Muscle layer of duodenum (tissue), 2 donors: ENCODE measurements around the gene MAG.

Experiments used
- H3K27ac ChIP-seq: one replicate; pipeline ENCODE4 v1.7.0; 2013; ENCODE audit warnings: mild to moderate bottlenecking, low read length
- H3K27me3 ChIP-seq: one replicate; pipeline ENCODE4 v1.7.0; 2013; ENCODE audit warnings: low read depth, mild to moderate bottlenecking, control low read depth, low read length
- H3K36me3 ChIP-seq, 2 donors: one replicate each; pipeline ENCODE4 v1.7.0; 2013; ENCODE audit warnings: low read length in 2 of 2, control low read depth in 1 of 2, mild to moderate bottlenecking in 1 of 2; ENCODE audit not compliant: insufficient read depth in 2 of 2, control insufficient read depth in 1 of 2
- H3K4me1 ChIP-seq, 2 donors: one replicate each; pipeline ENCODE4 v1.7.0; 2013; ENCODE audit warnings: low read length in 2 of 2, mild to moderate bottlenecking in 2 of 2, control low read depth in 1 of 2, moderate library complexity in 1 of 2; ENCODE audit not compliant: insufficient read depth in 2 of 2, control insufficient read depth in 1 of 2
- H3K4me3 ChIP-seq, 2 donors: one replicate each; pipeline ENCODE4 v1.7.0; 2013; ENCODE audit warnings: low read length in 2 of 2, low read depth in 1 of 2, mild to moderate bottlenecking in 1 of 2
- H3K9me3 ChIP-seq, 2 donors: one replicate each; pipeline ENCODE4 v1.7.0; 2013; ENCODE audit warnings: low read length in 2 of 2, control low read depth in 1 of 2, mild to moderate bottlenecking in 1 of 2; ENCODE audit not compliant: control insufficient read depth in 1 of 2
- donor health status: healthy.

Gene MAG

DNA sequence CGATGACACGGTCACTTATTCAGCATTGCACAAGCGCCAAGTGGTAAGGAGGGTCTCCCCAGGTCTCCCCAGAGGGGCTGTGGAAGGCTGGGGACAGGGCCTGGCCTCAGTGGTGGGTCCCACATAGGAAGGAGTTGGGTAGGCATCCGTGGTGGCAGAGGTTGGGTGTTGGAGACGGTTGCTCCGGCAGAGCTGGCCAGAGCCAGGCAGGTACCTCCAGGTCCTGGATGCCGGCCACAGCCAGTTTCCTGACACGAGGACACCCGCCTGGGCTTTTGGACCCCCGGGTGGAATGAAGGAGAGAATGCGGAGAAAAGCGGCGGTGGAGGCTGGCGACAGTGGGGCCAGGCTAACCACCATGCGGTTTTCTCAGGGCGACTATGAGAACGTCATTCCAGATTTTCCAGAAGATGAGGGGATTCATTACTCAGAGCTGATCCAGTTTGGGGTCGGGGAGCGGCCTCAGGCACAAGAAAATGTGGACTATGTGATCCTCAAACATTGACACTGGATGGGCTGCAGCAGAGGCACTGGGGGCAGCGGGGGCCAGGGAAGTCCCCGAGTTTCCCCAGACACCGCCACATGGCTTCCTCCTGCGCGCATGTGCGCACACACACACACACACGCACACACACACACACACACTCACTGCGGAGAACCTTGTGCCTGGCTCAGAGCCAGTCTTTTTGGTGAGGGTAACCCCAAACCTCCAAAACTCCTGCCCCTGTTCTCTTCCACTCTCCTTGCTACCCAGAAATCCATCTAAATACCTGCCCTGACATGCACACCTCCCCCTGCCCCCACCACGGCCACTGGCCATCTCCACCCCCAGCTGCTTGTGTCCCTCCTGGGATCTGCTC, 54.5 kb downstream of the MAG start:
- H3K9me3 ChIP-seq = no peaks in the 10 kb centered on the region
- no peak overlapping the region for H3K27ac ChIP-seq
- no peaks in the 10 kb centered on the region for H3K4me1 ChIP-seq
- no peak overlapping the region for H3K4me3 ChIP-seq
- H3K27me3 ChIP-seq = no peaks in the 10 kb centered on the region
- no peaks in the 10 kb centered on the region for H3K36me3 ChIP-seq

DNA sequence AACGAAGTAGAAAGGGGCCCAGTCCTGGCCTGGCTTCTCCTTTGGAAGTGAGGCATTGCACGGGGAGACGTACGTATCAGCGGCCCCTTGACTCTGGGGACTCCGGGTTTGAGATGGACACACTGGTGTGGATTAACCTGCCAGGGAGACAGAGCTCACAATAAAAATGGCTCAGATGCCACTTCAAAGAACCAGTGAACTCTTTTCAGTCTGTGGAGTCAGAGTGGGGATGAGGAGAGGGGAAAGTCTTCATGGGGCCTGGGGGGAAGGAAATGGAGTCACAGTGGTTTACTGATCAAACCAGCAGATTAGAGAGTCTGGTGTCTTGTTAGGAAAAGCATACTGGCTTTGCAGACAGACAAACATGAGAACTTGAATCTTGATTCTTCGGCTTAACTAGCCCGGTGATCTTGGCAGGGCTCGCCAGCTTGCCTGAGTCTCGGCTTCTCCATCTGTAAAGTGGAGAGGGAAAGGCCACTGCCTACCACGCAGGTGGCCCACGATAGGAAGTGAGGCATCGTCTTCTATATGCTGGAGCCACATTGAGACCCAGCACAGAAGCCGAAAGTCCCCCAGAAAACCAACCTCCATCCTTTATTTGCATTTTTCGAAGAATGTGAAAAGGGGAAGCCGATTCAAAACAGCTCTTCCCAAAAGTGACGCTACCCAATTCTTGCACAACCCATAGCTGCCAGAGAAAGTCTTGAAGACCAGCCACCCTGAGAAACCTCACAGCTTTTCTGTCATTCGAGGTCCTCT, 55.4 kb downstream of the MAG start, which contains the start of gene FFAR1:
Gene FFAR1 (plus strand): TSS at position 732 of the 759 bp plus-strand sequence. CDS start 3,650 bp downstream, outside the sequence.
- Histone ChIP-seq H3K27ac (no peak within 1 kb of the TSS), H3K27me3 (no peaks in the 10 kb centered on the region), H3K9me3 (no peaks in the 10 kb centered on the region), H3K4me3 (no peak within 1 kb of the TSS), H3K36me3 (no peaks in the 10 kb centered on the region), H3K4me1 (no peaks in the 10 kb centered on the region)

DNA sequence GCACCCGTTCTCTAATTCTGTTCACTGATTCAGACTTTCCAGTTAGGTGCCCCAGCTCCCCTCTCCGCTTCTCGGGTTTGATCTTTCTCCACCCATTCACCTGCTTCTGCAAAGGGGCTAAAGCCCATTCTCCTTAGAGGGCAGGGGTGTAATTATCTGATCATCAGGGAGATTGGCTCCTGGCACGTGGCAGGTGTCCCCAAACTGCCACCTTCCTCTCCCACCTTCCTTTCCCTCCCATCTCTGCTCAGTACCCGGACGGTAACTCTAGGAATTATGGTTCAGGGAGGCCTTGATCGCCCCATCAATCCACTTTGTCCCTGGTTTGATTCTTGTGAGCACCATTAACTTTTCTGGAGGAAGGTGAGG, 56.0 kb downstream of the MAG start:
- no peaks in the 10 kb centered on the region for H3K4me1 ChIP-seq
- H3K27ac ChIP-seq = no peak overlapping the region
- H3K4me3 ChIP-seq = no peak overlapping the region
- H3K27me3 ChIP-seq = no peaks in the 10 kb centered on the region
- no peaks in the 10 kb centered on the region for H3K36me3 ChIP-seq
- no peaks in the 10 kb centered on the region for H3K9me3 ChIP-seq

DNA sequence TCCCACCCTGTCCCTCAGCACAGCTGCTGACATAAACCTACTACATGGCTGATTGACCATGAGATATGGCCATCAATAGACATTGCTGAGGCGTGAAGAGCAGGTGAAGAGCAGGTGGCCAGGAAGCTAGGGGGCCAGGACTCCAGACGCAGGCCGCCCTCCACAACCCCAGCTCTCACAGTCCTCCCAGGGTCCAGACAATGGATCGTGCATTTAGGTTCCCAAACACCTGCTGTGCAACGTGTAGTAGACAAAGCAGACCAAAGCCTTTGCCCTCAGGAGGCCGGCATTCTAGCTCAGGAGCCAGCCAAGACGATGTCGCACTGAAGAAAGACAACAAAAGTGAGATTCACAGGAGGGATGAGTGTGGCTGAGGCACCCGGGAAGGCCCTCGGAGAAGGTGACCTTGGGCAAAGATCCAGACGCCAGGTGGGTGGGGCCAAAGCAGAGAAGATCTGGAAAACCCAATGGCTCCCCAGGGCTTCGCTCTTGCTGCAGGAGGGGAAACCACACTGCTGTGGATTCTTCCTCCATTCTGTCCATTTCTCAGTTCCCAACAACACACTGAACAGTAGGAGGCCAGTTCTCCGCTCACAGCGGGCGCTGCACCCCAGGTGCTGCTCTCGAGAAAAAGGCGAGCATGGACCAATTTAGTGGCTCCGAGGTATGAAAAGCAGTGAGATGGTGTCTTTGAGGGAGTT, 57.1 kb downstream of the MAG start:
- no peaks in the 10 kb centered on the region for H3K36me3 ChIP-seq
- H3K27me3 ChIP-seq = no peaks in the 10 kb centered on the region
- no peak overlapping the region for H3K4me3 ChIP-seq
- H3K4me1 ChIP-seq = no peaks in the 10 kb centered on the region
- H3K9me3 ChIP-seq = no peaks in the 10 kb centered on the region
- H3K27ac ChIP-seq = no peak overlapping the region

DNA sequence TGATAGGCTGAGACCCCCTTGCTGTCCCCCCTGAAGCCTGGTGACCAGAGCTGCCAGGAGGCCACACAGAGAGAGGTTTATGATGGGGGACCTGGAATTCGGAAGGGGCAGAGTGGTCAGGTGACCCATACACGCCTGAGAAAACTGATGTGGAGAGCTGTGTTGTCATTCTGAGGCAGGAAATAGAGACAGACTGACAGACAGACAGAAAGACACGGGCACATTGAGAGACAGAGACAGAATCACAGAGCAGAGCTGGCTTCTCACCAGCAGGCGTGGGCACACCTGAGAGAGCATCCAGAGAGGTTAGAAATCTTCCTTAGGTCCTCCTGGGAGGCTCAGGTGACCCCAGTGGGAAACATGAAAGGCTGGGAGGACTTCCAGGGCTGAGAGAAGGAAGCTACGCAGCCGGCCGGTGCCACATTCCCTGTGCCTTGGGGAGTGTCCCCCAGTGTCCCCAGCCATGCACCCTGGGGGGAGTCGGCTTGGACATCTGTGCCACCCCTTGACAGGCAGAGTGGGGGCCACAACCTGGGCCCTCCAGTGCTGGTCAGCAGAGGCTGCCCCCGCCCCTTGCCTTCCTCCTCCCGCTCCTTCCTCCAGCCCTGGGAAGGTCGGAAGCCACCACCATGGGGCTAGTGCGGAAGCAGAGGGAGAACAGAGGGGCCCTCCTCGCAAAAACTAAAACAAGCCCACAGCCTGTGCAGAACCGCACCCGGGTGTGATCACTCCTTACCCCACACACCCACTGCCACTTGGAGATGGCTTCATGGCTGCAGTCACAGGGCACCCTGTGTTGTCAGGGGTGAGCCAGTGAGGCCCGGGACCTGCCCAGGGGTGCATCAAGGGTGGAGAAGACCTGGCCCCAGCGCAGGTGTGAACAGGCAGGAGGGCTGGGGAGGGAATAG, 57.9 kb downstream of the MAG start:
- Histone ChIP-seq H3K4me3 (no peak overlapping the region), H3K4me1 (no peaks in the 10 kb centered on the region), H3K27me3 (no peaks in the 10 kb centered on the region), H3K36me3 (no peaks in the 10 kb centered on the region), H3K27ac (no peak overlapping the region), H3K9me3 (no peaks in the 10 kb centered on the region)

DNA sequence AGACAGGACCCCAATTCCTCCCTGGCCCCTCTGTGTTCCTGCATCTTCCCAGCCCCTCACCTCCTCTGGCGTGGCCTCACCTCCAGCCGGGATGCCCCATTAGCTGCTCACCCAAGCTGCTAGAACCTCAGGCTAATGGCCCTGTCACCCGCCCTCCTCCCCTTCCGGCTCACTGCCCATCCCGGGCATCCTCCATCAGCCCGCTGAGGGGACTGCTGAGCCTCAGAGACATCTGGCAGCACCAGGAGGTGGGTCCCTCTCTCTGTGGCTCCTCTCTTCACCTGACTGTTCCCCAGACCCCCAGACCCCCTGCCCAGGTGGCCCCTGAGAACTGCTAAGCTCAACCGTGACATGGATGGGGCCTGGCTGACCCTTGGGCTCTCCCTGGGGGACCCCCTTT, 58.6 kb downstream of the MAG start:
- Histone ChIP-seq H3K9me3 (no peaks in the 10 kb centered on the region), H3K4me3 (no peak overlapping the region), H3K4me1 (no peaks in the 10 kb centered on the region), H3K27me3 (no peaks in the 10 kb centered on the region), H3K36me3 (no peaks in the 10 kb centered on the region), H3K27ac (no peak overlapping the region)

DNA sequence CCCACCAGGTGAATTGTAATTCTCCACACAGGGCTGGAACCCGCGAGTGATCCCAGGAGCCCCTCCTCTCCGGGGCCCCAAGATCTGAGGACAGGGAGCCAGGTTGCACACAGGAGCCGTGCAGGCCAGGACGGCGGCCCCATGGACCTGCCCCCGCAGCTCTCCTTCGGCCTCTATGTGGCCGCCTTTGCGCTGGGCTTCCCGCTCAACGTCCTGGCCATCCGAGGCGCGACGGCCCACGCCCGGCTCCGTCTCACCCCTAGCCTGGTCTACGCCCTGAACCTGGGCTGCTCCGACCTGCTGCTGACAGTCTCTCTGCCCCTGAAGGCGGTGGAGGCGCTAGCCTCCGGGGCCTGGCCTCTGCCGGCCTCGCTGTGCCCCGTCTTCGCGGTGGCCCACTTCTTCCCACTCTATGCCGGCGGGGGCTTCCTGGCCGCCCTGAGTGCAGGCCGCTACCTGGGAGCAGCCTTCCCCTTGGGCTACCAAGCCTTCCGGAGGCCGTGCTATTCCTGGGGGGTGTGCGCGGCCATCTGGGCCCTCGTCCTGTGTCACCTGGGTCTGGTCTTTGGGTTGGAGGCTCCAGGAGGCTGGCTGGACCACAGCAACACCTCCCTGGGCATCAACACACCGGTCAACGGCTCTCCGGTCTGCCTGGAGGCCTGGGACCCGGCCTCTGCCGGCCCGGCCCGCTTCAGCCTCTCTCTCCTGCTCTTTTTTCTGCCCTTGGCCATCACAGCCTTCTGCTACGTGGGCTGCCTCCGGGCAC, 59.6 kb downstream of the MAG start:
- Histone ChIP-seq H3K4me3 (no peak overlapping the region), H3K9me3 (no peaks in the 10 kb centered on the region), H3K27me3 (no peaks in the 10 kb centered on the region), H3K36me3 (no peaks in the 10 kb centered on the region), H3K4me1 (no peaks in the 10 kb centered on the region), H3K27ac (no peak overlapping the region)

DNA sequence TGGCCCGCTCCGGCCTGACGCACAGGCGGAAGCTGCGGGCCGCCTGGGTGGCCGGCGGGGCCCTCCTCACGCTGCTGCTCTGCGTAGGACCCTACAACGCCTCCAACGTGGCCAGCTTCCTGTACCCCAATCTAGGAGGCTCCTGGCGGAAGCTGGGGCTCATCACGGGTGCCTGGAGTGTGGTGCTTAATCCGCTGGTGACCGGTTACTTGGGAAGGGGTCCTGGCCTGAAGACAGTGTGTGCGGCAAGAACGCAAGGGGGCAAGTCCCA, 60.2 kb downstream of the MAG start:
- Histone ChIP-seq H3K27ac (no peak overlapping the region), H3K4me1 (no peaks in the 10 kb centered on the region), H3K27me3 (no peaks in the 10 kb centered on the region), H3K36me3 (no peaks in the 10 kb centered on the region), H3K4me3 (no peak overlapping the region), H3K9me3 (no peaks in the 10 kb centered on the region)

DNA sequence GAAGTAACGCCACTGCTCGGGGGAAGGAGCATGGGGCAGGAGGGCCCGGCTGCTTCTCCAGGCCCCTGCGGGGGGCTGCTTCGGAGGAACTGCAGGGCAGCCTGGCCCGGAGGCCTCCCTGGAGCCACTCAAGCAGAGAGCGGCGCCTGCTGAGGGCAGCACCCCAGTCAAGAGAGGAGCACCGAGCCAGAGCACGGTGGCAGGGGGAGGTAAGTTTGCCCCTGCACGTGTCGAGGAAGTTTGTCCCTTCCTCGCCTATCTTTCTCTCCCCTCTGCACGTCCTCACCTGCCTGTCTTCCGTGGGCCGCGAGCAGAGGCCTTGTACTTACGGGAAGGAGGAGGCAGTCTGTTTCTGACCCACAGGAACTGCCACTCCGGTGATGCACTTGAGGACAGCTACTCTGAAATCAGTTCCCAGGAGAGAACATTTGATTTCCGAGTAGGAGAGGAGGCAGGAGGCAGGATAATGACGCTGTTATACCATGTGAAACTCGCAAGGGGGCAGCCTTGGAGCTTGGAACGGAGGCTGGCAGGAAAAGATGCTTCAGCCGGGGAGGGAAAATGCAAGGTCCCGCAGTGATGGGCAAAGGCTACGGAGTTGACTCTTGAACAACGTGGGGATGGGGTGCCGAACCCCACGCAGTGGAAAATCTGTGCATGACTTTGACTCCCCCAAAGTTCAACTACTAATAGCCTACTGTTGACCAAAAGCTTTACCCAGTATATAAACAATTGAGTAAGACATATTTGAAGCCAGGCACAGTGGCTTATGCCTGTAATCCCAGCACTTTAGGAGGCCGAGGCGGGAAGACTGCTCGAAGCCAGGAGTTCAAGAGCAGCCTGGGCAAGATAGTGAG, 60.7 kb downstream of the MAG start:
- Histone ChIP-seq H3K9me3 (no peaks in the 10 kb centered on the region), H3K4me3 (no peak overlapping the region), H3K4me1 (no peaks in the 10 kb centered on the region), H3K27ac (no peak overlapping the region), H3K36me3 (no peaks in the 10 kb centered on the region), H3K27me3 (no peaks in the 10 kb centered on the region)

DNA sequence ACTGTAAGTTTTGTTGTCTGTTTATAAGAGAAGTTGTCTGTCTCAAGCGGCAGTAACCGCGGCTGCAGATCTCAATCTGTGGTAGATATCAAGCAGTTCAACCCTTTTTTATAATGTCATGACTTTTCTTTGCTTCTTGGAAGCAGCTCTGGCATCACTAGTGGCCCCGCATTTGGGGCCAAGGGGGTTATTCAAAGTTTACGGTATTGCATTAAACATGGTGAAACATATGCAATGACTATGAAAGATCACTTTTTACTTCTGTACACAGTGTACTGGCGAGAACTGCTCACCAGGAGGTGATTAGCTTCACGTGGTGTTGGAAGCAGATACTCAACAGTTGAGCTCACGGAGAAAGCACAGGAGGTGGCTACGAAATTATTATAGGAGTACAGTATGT, 61.7 kb downstream of the MAG start:
- Histone ChIP-seq H3K4me3 (no peak overlapping the region), H3K27ac (no peak overlapping the region), H3K36me3 (no peaks in the 10 kb centered on the region), H3K27me3 (no peaks in the 10 kb centered on the region), H3K4me1 (no peaks in the 10 kb centered on the region), H3K9me3 (no peaks in the 10 kb centered on the region)
